ENCODE results near the gene RLN3. TPM values are rescaled to one million over a fixed set of nuclear protein-coding genes. Genes with fewer than 3 reads are reported as not detected.

RLN3 gene
- total and polyA plus RNA-seq, 9 of the 15 experiments (the other 6 are each of a cell fraction or from before 2014, with no cell fraction given), result 0.31 to 1.2 (median 0.71) TPM; not detected in 6

- TF ChIP-seq EZH2 (IDR thresholded peaks at IDR 0.05; ENCODE audit: borderline replicate concordance, low read depth, low read length), result no peak
- 0 out of 2 replicates have a peak, but pooled peaks have one; percentile 9 for TF ChIP-seq EGR1 (conservative IDR thresholded peaks at IDR 0.05)
- TF ChIP-seq, protein P1, sequence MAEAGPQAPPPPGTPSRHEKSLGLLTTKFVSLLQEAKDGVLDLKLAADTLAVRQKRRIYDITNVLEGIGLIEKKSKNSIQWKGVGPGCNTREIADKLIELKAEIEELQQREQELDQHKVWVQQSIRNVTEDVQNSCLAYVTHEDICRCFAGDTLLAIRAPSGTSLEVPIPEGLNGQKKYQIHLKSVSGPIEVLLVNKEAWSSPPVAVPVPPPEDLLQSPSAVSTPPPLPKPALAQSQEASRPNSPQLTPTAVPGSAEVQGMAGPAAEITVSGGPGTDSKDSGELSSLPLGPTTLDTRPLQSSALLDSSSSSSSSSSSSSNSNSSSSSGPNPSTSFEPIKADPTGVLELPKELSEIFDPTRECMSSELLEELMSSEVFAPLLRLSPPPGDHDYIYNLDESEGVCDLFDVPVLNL (CRISPR knock-in tag; IDR thresholded peaks at IDR 0.05; ENCODE audit: low read depth), result no peak
- peak; percentile 54; the same call in 1 of the 2 replicates for TF ChIP-seq GATAD2A (IDR thresholded peaks at IDR 0.05)
- no peak for TF ChIP-seq CCAR2 (IDR thresholded peaks at IDR 0.05; ENCODE audit: low read depth, low read length)
- TF ChIP-seq, protein P2, sequence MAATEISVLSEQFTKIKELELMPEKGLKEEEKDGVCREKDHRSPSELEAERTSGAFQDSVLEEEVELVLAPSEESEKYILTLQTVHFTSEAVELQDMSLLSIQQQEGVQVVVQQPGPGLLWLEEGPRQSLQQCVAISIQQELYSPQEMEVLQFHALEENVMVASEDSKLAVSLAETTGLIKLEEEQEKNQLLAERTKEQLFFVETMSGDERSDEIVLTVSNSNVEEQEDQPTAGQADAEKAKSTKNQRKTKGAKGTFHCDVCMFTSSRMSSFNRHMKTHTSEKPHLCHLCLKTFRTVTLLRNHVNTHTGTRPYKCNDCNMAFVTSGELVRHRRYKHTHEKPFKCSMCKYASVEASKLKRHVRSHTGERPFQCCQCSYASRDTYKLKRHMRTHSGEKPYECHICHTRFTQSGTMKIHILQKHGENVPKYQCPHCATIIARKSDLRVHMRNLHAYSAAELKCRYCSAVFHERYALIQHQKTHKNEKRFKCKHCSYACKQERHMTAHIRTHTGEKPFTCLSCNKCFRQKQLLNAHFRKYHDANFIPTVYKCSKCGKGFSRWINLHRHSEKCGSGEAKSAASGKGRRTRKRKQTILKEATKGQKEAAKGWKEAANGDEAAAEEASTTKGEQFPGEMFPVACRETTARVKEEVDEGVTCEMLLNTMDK (IDR thresholded peaks at IDR 0.05; ENCODE audit: borderline replicate concordance, insufficient read depth, low read depth, low read length, poor library complexity, severe bottlenecking), result no peak
- TF ChIP-seq ZNF316 (IDR thresholded peaks at IDR 0.05), result no peak
- no peak for TF ChIP-seq ZNF785 (CRISPR knock-in tag; IDR thresholded peaks at IDR 0.05)
- TF ChIP-seq HDAC3 (IDR thresholded peaks at IDR 0.05; ENCODE audit: borderline replicate concordance, partially characterized antibody), result no peak
- TF ChIP-seq RNF2 (IDR thresholded peaks at IDR 0.05), result no peak
- 0 out of 2 replicates have a peak, but pooled peaks have one; percentile 2 for TF ChIP-seq OTX1 (CRISPR knock-in tag; IDR thresholded peaks at IDR 0.05)
- TF ChIP-seq ZNF274 (IDR thresholded peaks at IDR 0.05; ENCODE audit: borderline replicate concordance, low read depth, low read length), result no peak
- TF ChIP-seq GABPA (tag; conservative IDR thresholded peaks at IDR 0.05; ENCODE audit: low read depth), result peak; percentile 37; the same call in 1 of the 2 replicates
- TF ChIP-seq, protein P3, sequence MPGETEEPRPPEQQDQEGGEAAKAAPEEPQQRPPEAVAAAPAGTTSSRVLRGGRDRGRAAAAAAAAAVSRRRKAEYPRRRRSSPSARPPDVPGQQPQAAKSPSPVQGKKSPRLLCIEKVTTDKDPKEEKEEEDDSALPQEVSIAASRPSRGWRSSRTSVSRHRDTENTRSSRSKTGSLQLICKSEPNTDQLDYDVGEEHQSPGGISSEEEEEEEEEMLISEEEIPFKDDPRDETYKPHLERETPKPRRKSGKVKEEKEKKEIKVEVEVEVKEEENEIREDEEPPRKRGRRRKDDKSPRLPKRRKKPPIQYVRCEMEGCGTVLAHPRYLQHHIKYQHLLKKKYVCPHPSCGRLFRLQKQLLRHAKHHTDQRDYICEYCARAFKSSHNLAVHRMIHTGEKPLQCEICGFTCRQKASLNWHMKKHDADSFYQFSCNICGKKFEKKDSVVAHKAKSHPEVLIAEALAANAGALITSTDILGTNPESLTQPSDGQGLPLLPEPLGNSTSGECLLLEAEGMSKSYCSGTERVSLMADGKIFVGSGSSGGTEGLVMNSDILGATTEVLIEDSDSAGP (CRISPR knock-in tag; IDR thresholded peaks at IDR 0.05), result no peak
Observed at GRCh38 chr19:14005349-14006084, 22.4 kb upstream of the RLN3 start (continued).

All from K562 (cell line).